Inferior parietal cortex (tissue), 1 donor: ENCODE results near the gene FADS2.

Experiments used
- DNase-seq: peaks from one replicate; pipeline ENCODE4 v3.0.0-alpha.2; 2016; ENCODE audit errors: extremely low spot score

The FADS2 gene

DNA sequence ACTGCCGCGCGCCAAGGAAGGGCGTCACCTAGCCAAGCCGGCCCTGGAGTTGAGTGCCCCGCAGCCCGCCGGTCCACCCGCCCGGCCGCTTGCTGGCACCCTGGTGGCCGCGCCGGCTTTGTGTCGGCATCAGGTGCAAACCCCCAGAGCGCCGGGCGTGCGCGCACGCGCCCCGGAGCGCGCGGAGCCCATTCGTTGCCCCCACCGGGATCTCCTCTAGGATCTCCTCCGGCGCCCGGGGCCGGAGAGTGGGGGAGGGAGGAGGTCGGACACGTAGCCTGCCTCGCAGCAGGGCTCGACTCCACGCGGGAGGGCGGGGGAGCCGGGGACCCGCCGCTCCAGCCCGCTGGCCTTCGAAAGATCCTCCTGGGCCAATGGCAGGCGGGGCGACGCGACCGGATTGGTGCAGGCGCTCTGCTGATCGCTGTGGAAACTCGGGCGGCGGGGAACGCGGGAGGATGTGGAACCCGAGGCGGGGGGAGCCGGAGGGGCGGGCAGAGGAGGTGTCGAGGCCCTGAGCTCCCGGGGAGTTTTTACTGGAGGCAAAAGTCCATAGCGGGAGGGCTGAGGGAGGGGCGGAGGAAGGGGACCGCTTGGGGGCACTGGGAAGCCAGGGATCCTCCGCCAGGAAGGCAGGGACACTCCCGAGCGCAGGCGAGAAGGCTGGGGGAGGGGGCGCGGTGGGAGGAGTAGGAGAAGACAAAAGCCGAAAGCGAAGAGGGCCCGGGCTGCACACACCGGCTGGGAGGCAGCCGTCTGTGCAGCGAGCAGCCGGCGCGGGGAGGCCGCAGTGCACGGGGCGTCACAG is at the start of gene FADS2:
FADS2 (plus strand) TSS at position 730 of the 808 bp plus-strand sequence. CDS start 91 bp downstream, outside the sequence.
- peak; percentile 84 for DNase-seq

- DNase-seq, result no peak
Observed at GRCh38 chr11:61778357-61778886, 49.7 kb upstream of the FADS2 start.

- no peak for DNase-seq
Observed at GRCh38 chr11:61778920-61779650, 49.0 kb upstream of the FADS2 start.

DNA sequence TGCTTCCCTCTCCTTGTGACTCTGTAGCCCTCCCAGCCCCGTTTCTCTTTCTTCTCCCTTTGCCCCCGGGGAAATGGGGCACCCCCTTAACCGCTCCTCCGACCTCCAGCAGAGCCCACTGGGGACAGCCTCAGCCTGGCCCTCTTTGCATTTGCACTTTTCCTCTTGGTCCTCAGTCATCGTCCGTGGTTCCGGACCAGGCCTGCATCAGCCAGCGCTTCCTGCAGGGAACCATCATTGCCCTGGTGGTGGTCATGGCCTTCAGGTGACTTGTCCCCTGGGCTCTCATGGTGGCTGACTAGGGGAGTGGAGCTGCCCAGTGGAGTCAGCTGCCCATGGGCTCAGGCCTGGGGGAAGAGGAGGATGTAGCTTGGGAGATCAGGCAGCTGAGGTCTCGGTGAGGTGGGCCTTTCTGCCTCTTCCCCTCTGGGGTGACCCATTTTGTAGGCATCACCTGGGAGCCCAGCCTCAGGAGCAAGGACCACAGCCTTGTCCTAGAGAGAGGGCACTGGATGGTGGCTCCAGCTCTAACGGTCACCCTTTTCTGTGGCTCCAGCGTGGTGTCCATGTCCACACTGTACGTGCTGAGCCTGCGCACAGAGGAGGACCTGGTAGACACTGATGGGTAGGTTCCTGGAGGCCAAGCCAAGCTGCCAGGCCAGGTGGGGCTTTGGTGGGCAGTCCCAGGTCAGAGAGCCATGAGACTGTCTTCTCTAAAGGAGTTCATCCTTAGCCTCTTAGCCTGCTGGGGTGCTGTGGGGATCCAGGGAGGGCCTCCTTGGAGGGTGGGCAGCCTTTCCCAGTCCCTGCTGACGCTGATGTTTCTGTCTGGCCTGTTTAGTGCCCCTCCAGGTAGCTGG is 48.2 kb upstream of the FADS2 start:
- no peak for DNase-seq

GRCh38 chr11:61780581-61781162 is 47.4 kb upstream of the FADS2 start:
- DNase-seq, result no peak

GRCh38 chr11:61781585-61781984 is 46.5 kb upstream of the FADS2 start:
- DNase-seq, result no peak

DNA sequence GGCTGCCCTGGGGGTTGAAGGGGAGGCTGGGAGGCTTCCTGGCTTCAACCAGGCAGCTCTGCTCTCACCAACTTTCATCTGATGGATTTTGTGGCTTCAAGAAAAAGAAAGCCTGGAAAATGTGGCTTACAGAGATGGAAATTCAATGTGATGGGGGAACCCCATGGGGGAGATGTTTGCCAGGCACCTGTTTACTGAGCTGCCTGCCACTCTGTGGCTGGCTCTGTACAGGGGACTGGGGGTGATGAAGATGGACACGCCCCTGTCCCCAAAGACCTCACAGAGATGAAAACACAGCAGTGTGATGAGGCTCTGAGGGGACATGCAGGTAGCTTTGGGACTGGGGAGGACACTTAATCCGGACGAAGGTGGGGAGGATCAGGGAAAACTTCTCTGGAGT is 45.8 kb upstream of the FADS2 start:
- DNase-seq, result no peak

GRCh38 chr11:61782841-61783240 is 45.3 kb upstream of the FADS2 start:
- DNase-seq, result no peak

- DNase-seq, result no peak
Observed at GRCh38 chr11:61783717-61784505, 44.2 kb upstream of the FADS2 start.

- DNase-seq, result no peak
Observed at GRCh38 chr11:61784506-61784805, 43.6 kb upstream of the FADS2 start.

DNA sequence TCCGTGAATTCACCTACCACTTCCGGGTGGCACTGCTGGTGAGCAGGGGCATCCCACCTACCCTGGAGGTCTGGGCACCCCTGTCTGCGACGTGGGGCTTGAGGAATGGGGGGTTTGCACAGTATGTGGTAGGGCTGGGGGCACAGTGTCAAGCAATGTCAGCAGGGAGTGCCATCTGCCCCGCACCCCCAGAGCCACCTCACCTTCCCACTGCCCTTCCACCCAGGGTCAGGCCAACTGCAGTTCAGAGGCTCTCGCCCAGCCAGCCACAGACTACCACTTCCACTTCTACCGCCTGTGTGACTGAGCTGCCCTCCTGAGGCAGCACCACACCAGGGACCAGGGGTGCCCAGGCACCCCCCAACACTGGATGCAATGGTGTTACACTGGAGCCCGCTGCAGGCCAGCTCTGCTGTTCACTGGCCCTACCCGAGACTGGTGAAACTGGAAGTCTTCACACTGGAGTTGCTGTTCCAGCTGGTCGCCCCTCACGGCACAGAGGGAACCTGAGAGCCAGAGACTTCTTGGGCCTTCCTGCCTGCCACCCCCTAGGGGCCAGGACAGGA is 42.2 kb upstream of the FADS2 start:
- no peak for DNase-seq

DNA sequence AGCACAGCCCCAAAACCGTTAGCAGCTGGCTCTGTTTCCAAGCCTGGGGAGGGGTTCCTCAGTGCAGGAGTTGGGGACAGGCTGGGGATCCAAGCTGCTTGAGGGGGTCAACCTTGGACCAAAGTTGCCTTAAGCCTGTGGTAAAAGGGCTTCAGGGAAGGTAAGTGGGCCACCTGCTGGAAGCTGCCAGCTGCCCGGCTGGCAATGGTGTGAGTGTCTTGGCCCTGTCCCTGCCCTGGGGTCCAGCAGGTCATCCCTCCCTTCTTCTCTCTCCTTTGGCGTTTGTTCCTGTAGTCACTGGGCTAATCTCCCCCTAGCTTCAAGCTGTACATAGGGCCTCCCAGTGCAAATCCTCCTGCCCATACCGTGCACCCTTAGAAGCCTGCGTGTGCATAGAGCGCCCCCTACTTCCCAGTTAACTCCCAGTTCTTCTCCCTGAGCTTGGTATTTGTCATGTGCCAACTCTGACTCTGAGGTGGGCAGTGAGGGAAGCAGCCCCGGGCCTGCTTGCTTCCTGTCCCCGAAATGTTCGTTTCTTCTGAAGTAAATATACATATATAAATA is 40.1 kb upstream of the FADS2 start:
- DNase-seq, result peak; percentile 72

DNA sequence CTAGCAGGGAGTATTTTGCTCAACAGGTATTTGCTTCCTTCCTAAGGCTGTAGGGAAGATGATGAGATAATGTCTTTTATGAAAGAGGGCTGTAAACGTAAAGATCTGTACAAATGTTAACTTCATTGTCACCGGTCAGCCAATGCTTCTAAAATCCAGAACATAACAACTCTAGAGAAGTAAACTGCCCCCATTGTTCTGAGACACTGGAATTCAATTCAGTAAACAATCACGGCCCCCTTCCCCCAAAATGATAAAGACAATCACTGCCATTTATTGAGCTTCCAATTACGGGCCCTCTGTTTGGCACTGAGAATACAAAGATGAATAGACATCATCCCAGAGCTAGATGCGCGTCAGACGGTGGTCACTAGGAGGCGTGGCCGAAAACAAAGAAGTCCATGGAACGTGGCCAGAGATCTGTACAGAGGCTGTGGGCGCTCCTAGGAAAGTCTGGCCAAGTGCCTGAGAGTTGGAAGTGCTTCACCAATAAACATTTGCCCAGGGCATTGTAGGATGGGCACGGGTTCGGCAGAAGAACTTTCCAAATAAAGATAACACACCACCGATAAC is 36.3 kb upstream of the FADS2 start:
- DNase-seq, result peak; percentile 92

DNA sequence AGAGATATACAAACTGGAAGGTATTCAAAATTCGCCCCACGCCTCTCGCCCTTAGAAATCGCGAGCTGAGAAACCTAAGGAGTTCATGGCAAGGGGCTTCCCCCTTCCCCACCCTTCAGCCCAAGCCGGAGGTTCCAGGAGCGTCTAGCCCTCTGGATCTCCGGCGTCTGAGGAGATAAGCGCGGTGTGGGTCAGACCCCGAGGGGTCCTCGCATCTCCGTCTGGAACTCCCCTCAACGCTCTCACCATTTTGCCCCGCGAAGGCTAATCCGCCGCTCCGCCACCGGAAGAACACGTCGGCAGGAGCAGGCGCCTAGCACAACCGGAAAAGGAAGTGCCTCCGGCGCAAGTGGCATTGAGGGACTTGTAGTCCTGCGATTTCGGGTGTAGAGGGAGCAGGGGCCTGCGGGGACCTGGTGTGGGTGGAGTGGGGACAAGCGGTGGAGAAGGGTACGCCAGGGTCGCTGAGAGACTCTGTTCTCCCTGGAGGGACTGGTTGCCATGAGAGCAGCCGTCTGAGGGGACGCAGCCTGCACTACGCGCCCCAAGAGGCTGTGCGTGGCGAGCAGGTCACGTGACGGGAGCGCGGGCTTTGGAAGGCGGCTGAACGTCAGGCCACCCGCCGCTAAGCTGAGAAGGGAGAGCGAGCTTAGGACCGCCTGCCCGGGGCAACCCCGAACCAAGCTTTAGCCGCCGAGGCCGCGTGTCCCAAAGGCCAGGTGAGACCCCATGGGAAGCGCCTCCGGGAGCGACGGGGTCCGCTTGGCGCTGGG is 35.6 kb upstream of the FADS2 start, which contains the start of the genes FEN1 and TMEM258:
FEN1 (plus strand) TSS at position 602 of the 773 bp plus-strand sequence. CDS start 2,451 bp downstream, outside the sequence.
TMEM258 (minus strand) TSS at position 290 of the 773 bp plus-strand sequence; CDS start at position 249, 41 bp downstream.
- DNase-seq, result peak; percentile 94

DNA sequence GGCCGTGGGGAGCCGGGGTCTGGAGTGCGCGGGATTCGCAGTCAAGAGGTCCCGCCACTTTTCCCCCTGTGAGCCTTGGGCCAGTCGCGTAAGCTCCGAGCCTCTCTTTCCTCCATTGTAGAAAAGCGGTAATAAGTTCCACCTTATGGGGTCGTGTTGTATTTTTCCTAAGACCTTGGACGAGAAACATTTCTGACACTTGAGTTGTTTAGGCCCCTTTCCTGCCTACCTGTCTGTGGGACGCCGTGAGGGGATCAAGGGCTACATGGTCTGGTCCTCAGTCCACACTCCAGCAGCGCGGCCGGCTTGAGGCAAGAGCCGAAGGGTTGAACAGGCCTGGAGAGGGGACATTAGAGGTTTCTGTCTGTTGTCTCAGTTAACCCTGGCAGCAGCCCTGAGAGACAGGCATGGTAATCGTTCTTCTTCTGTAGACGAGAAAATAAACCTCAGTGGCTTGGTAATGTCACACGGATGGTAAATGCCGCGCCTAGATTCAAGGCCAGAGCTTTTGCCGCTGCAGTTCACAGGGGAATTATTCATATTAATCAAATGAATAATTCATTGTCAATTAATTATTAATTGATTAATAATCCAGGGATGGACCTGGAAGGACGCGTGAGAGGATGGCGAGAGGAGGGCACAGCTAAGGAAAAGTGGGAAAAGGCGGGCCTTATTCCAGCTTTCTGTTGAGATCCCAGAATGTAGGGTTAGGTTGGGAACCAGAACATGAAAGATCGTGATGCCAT is 34.8 kb upstream of the FADS2 start:
- DNase-seq, result no peak

DNA sequence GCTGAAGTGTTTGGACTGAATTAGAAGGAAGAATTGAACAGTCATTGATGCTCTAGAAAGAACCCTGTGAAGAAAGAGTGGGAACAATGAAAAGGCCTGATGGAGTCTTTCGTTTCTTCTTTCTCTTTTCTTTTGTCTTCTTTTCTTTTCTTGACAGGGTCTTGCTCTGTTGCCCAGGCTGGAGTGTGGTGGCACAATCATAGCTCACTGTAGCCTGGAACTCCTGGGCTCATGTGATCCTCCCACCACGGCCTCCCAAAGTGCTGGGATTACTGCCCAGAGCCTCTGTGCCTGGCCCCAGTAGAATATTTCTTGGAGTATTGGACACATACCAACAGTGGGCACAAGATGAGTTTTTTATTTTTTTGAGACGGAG is 34.3 kb upstream of the FADS2 start:
- no peak for DNase-seq

- no peak for DNase-seq
Observed at GRCh38 chr11:61794579-61794978, 33.5 kb upstream of the FADS2 start.

DNA sequence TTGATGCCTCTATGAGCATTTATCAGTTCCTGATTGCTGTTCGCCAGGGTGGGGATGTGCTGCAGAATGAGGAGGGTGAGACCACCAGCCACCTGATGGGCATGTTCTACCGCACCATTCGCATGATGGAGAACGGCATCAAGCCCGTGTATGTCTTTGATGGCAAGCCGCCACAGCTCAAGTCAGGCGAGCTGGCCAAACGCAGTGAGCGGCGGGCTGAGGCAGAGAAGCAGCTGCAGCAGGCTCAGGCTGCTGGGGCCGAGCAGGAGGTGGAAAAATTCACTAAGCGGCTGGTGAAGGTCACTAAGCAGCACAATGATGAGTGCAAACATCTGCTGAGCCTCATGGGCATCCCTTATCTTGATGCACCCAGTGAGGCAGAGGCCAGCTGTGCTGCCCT is 32.6 kb upstream of the FADS2 start:
- no peak for DNase-seq
